Measurements from ENCODE around the gene GPR156.

GPR156 gene

DNA sequence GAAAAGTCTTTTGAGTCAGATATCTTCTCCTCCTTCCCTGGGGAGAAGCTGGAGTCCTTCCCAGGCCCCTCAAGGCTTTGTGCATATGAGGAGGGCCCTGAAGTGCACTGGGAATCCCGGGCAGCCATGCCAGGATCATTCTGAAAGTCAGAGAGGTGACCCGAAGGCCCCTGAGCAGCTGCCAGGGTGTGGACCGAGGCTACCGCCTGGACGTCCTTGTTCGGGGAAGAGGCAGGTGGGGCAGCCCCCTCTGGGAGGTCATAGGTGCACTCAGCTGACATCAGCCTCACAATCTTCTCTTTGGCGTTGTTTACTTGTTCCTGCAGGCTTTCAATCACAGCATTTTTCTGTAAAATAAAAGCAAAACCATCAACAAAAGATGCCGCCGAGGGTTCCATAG is 117.0 kb downstream of the GPR156 start:
- H3K9ac ChIP-seq (ENCODE audit: low read length) = no peak overlapping the region
- H3K4me1 ChIP-seq (ENCODE audit: low read length) = peaks cover 10% of the 10 kb centered on the region; the same call in 1 of the 2 replicates

DNA sequence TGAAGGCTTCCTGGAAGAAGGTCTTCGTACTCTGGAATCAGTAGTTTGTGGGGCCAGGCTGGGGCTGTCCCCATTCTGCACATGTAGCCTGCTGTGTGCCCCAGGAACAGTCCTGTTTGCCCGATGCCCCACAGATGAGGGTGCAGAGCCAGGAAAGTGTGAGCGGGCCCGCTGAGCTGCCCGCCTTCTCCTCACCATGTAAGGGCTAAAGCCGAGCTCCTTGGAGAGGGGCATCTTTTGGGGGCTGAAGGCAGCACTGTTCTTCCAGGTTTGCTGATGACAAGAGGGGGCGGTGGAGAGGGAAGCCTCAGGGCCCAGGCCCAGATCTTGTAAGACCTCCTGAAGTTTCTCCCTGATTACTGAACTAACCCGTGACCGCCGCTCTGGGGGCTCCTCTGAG is 117.5 kb downstream of the GPR156 start:
- Histone ChIP-seq H3K36me3 (replicated peaks; ENCODE audit: insufficient read depth, low read length) (no peaks in the 10 kb centered on the region), H2AFZ (ENCODE audit: low read length) (no peak overlapping the region), H4K20me1 (ENCODE audit: insufficient read depth, low read length) (no peaks in the 10 kb centered on the region), H3F3A (ENCODE audit: insufficient read depth, low read length) (no peaks in the 10 kb centered on the region), H3K4me3 (ENCODE audit: low read length) (no peak overlapping the region), H3K9me2 (replicated peaks; ENCODE audit: insufficient read depth, low read length) (no peaks in the 10 kb centered on the region), H3K27ac (ENCODE audit: low read length) (no peak overlapping the region), H3K4me2 (ENCODE audit: low read depth, low read length) (no peak overlapping the region), H3K9ac (ENCODE audit: low read length) (no peak overlapping the region), H3K27me3 (replicated peaks; ENCODE audit: insufficient read depth, low read length) (no peaks in the 10 kb centered on the region), H3K79me2 (ENCODE audit: low read length) (no peaks in the 10 kb centered on the region), H3K4me1 (ENCODE audit: low read length) (peaks cover 10% of the 10 kb centered on the region; the same call in 1 of the 2 replicates), H3K9me3 (replicated peaks; ENCODE audit: insufficient read depth, low read length) (no peaks in the 10 kb centered on the region)
- DNase-seq = no peak
- no peak for TF ChIP-seq EZH2 (optimal IDR thresholded peaks at IDR 0.05; ENCODE audit: low read depth, low read length)
- TF ChIP-seq, protein P1, sequence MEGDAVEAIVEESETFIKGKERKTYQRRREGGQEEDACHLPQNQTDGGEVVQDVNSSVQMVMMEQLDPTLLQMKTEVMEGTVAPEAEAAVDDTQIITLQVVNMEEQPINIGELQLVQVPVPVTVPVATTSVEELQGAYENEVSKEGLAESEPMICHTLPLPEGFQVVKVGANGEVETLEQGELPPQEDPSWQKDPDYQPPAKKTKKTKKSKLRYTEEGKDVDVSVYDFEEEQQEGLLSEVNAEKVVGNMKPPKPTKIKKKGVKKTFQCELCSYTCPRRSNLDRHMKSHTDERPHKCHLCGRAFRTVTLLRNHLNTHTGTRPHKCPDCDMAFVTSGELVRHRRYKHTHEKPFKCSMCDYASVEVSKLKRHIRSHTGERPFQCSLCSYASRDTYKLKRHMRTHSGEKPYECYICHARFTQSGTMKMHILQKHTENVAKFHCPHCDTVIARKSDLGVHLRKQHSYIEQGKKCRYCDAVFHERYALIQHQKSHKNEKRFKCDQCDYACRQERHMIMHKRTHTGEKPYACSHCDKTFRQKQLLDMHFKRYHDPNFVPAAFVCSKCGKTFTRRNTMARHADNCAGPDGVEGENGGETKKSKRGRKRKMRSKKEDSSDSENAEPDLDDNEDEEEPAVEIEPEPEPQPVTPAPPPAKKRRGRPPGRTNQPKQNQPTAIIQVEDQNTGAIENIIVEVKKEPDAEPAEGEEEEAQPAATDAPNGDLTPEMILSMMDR (IDR thresholded peaks at IDR 0.05; ENCODE audit: low read length) = no peak
- no peak for TF ChIP-seq EZH2phosphoT487 (IDR thresholded peaks at IDR 0.05; ENCODE audit: low read length)

More for the DNA sequence above, 117.0 kb downstream of the GPR156 start:
- Histone ChIP-seq H3K4me2 (ENCODE audit: low read depth, low read length) (no peak overlapping the region), H2AFZ (ENCODE audit: low read length) (no peak overlapping the region), H3K36me3 (replicated peaks; ENCODE audit: insufficient read depth, low read length) (no peaks in the 10 kb centered on the region), H3K27me3 (replicated peaks; ENCODE audit: insufficient read depth, low read length) (no peaks in the 10 kb centered on the region), H4K20me1 (ENCODE audit: insufficient read depth, low read length) (no peaks in the 10 kb centered on the region), H3K79me2 (ENCODE audit: low read length) (no peaks in the 10 kb centered on the region), H3K9me2 (replicated peaks; ENCODE audit: insufficient read depth, low read length) (no peaks in the 10 kb centered on the region), H3F3A (ENCODE audit: insufficient read depth, low read length) (no peaks in the 10 kb centered on the region), H3K4me3 (ENCODE audit: low read length) (no peak overlapping the region), H3K9me3 (replicated peaks; ENCODE audit: insufficient read depth, low read length) (no peaks in the 10 kb centered on the region), H3K27ac (ENCODE audit: low read length) (no peak overlapping the region)
- no peak for DNase-seq
- TF ChIP-seq EZH2phosphoT487 (IDR thresholded peaks at IDR 0.05; ENCODE audit: low read length) (no peak), EZH2 (optimal IDR thresholded peaks at IDR 0.05; ENCODE audit: low read depth, low read length) (no peak)
- TF ChIP-seq, protein P1 (IDR thresholded peaks at IDR 0.05; ENCODE audit: low read length) = no peak

DNA sequence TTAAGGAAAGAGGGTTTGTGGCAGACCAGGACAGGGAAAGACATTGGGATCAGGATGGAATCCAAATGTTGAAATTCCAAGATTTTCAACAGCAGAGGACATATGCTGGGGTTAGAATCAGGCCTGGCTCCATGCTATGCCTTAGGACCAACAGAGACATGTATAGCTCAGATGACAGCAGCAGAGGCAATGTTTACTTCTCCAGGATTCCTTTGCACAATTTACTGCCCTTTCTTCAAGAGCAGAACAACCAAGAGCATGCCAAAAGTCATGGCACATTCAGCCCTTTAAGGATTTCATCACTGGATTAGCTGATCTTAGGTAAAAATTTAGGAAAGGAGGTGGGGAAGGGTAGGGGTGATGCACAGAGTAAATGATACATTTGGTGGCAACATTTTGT is 121.2 kb downstream of the GPR156 start:
- Histone ChIP-seq H2AFZ (ENCODE audit: low read length) (no peak overlapping the region), H3K9ac (ENCODE audit: low read length) (no peak overlapping the region), H3F3A (ENCODE audit: insufficient read depth, low read length) (no peaks in the 10 kb centered on the region), H4K20me1 (ENCODE audit: insufficient read depth, low read length) (no peaks in the 10 kb centered on the region), H3K27me3 (replicated peaks; ENCODE audit: insufficient read depth, low read length) (no peaks in the 10 kb centered on the region), H3K27ac (ENCODE audit: low read length) (no peak overlapping the region), H3K4me1 (ENCODE audit: low read length) (peaks cover 6% of the 10 kb centered on the region; the same call in 1 of the 2 replicates), H3K79me2 (ENCODE audit: low read length) (no peaks in the 10 kb centered on the region), H3K9me3 (replicated peaks; ENCODE audit: insufficient read depth, low read length) (no peaks in the 10 kb centered on the region), H3K4me2 (ENCODE audit: low read depth, low read length) (no peak overlapping the region), H3K4me3 (ENCODE audit: low read length) (no peak overlapping the region), H3K36me3 (replicated peaks; ENCODE audit: insufficient read depth, low read length) (no peaks in the 10 kb centered on the region), H3K9me2 (replicated peaks; ENCODE audit: insufficient read depth, low read length) (no peaks in the 10 kb centered on the region)
- TF ChIP-seq EZH2 (optimal IDR thresholded peaks at IDR 0.05; ENCODE audit: low read depth, low read length) (no peak), EZH2phosphoT487 (IDR thresholded peaks at IDR 0.05; ENCODE audit: low read length) (no peak)
- TF ChIP-seq, protein P1 (IDR thresholded peaks at IDR 0.05; ENCODE audit: low read length) = no peak
- DNase-seq = no peak

All from MM.1S (cell line).